Measurements from ENCODE around the gene PELO. TPM values are rescaled to one million over a fixed set of nuclear protein-coding genes. Genes with fewer than 3 reads are reported as not detected.

Gene PELO
- total RNA-seq, 5 donors from 2014 or later (not counting 1 experiment from before 2014, with no cell fraction given): 7.3 to 18.2 (median 13.8) TPM

- Histone ChIP-seq H3K36me3 (ENCODE audit: control insufficient read depth in 2 of 2, extremely low read depth in 1 of 2, insufficient read depth in 1 of 2, low read length in 1 of 2) (no peaks in the 10 kb centered on the region), H3K4me3 (ENCODE audit: control insufficient read depth in 1 of 2, extremely low read depth in 1 of 2, low read length in 1 of 2) (no peak overlapping the region), H3K27me3 (replicated peaks in 1 of 2; ENCODE audit: control insufficient read depth in 2 of 2, extremely low read depth in 1 of 2, insufficient read depth in 2 of 2, low read length in 1 of 2) (peaks cover 0 to 9% of the 10 kb centered on the region in 2 experiments), H3K9me3 (no peaks in the 10 kb centered on the region), H3K27ac (ENCODE audit: low read length) (no peak overlapping the region), H3K4me1 (ENCODE audit: control insufficient read depth in 1 of 2, extremely low read depth in 1 of 2, insufficient read depth in 2 of 2, low read length in 2 of 2) (peaks cover 14 to 17% of the 10 kb centered on the region in 2 experiments)
- Mint-ChIP-seq H3K4me1 (peaks cover 20 to 40% (median 29%) of the 10 kb centered on the region in 3 donors), H3K4me3 (peak overlapping the region in 2 of 3 donors; percentile 19 to 93), H3K27me3 (peaks cover 0 to 10% of the 10 kb centered on the region in 2 donors), H3K36me3 (no peaks in the 10 kb centered on the region), H3K9me3 (no peaks in the 10 kb centered on the region), H3K27ac (peak overlapping the region in 1 of 2 donors; percentile 9)
- WGBS (ENCODE audit: insufficient coverage): no CpG with 5 or more reads among the region's 4 CpGs
- no peak for DNase-seq
- ChIA-PET CTCF (interaction anchor here (0.6 to 1.9 kb wide), 4 partner anchors 13 to 131 kb away, joined by 3 to 13 read pairs (median 6); no protein-coding TSS in a partner anchor), POLR2A (no interaction called here)
- no peak for ATAC-seq (replicated peaks in 1 of 4)
These were observed 1.3 kb upstream of the PELO start for GRCh38 chr5:52786391-52786790.

GRCh38 chr5:52786949-52787599 lies 642 bp upstream of the PELO start:
- Mint-ChIP-seq H3K4me3 (peak overlapping the region; percentile 85 to 93 (median 87)), H3K9me3 (no peaks in the 10 kb centered on the region), H3K27ac (peak overlapping the region; percentile 71 to 81), H3K4me1 (peaks cover 20 to 40% (median 29%) of the 10 kb centered on the region in 3 donors), H3K36me3 (no peaks in the 10 kb centered on the region), H3K27me3 (peaks cover 0 to 10% of the 10 kb centered on the region in 2 donors)
- no peaks in the 10 kb centered on the region for H3K36me3 ChIP-seq (ENCODE audit: control insufficient read depth in 2 of 2, extremely low read depth in 1 of 2, insufficient read depth in 1 of 2, low read length in 1 of 2)
- H3K4me3 ChIP-seq (ENCODE audit: control insufficient read depth in 1 of 2, extremely low read depth in 1 of 2, low read length in 1 of 2): peak overlapping the region; percentile 74 to 96
- POLR2A ChIA-PET: interaction anchor here in 1 of 2 donors (1.0 kb wide), 1 partner anchor 13 kb away, joined by 4 read pairs; no protein-coding TSS in a partner anchor
- DNase-seq: peak in 33 of 35 experiments; percentile 9 to 68 (median 33)
- H3K4me1 ChIP-seq (ENCODE audit: control insufficient read depth in 1 of 2, extremely low read depth in 1 of 2, insufficient read depth in 2 of 2, low read length in 2 of 2): peaks cover 14 to 17% of the 10 kb centered on the region in 2 experiments
- CTCF ChIA-PET: interaction anchor here (0.6 to 1.9 kb wide), 15 partner anchors 8 to 131 kb away, joined by 3 to 13 read pairs (median 3); no protein-coding TSS in a partner anchor
- WGBS (ENCODE audit: insufficient coverage): 10% methylated on average over 5 of the region's 11 CpGs
- ATAC-seq (replicated peaks in 1 of 4): peak; percentile 56 to 75 (median 68)
- H3K9me3 ChIP-seq: no peaks in the 10 kb centered on the region
- no peak overlapping the region for H3K27ac ChIP-seq (ENCODE audit: low read length)
- H3K27me3 ChIP-seq (replicated peaks in 1 of 2; ENCODE audit: control insufficient read depth in 2 of 2, extremely low read depth in 1 of 2, insufficient read depth in 2 of 2, low read length in 1 of 2): peaks cover 0 to 9% of the 10 kb centered on the region in 2 experiments

- peaks cover 17 to 39% (median 25%) of the 10 kb centered on the region in 3 donors for H3K4me1 Mint-ChIP-seq
- no peak for DNase-seq
- 8% methylated on average over 2 of the region's 7 CpGs for WGBS (ENCODE audit: insufficient coverage)
- H3K36me3 Mint-ChIP-seq: no peaks in the 10 kb centered on the region
- H3K27ac ChIP-seq (ENCODE audit: low read length): no peak overlapping the region
- no peaks in the 10 kb centered on the region for H3K9me3 ChIP-seq
- ChIA-PET CTCF (interaction anchor here in 1 of 2 donors (0.7 to 1.7 kb wide), 6 partner anchors 13 to 127 kb away, joined by 3 to 6 read pairs (median 5); no protein-coding TSS in a partner anchor), POLR2A (no interaction called here)
- ATAC-seq (replicated peaks in 1 of 4): no peak
- H3K9me3 Mint-ChIP-seq: no peaks in the 10 kb centered on the region
- H3K4me1 ChIP-seq (ENCODE audit: control insufficient read depth in 1 of 2, extremely low read depth in 1 of 2, insufficient read depth in 2 of 2, low read length in 2 of 2): peaks cover 14 to 17% of the 10 kb centered on the region in 2 experiments
- H3K27me3 ChIP-seq (replicated peaks in 1 of 2; ENCODE audit: control insufficient read depth in 2 of 2, extremely low read depth in 1 of 2, insufficient read depth in 2 of 2, low read length in 1 of 2): peaks cover 0 to 9% of the 10 kb centered on the region in 2 experiments
- H3K27ac Mint-ChIP-seq: no peak overlapping the region
- no peaks in the 10 kb centered on the region for H3K36me3 ChIP-seq (ENCODE audit: control insufficient read depth in 2 of 2, extremely low read depth in 1 of 2, insufficient read depth in 1 of 2, low read length in 1 of 2)
- peak overlapping the region; percentile 65 to 93 (median 87) for H3K4me3 Mint-ChIP-seq
- peak overlapping the region; percentile 74 to 96 for H3K4me3 ChIP-seq (ENCODE audit: control insufficient read depth in 1 of 2, extremely low read depth in 1 of 2, low read length in 1 of 2)
- peaks cover 0 to 10% of the 10 kb centered on the region in 2 donors for H3K27me3 Mint-ChIP-seq
These were observed 747 bp downstream of the PELO start for GRCh38 chr5:52788505-52788821.

GRCh38 chr5:52789378-52789777 lies 1.7 kb downstream of the PELO start:
- Histone ChIP-seq H3K9me3 (no peaks in the 10 kb centered on the region), H3K27me3 (replicated peaks in 1 of 2; ENCODE audit: control insufficient read depth in 2 of 2, extremely low read depth in 1 of 2, insufficient read depth in 2 of 2, low read length in 1 of 2) (peaks cover 0 to 9% of the 10 kb centered on the region in 2 experiments), H3K27ac (ENCODE audit: low read length) (no peak overlapping the region), H3K36me3 (ENCODE audit: control insufficient read depth in 2 of 2, extremely low read depth in 1 of 2, insufficient read depth in 1 of 2, low read length in 1 of 2) (no peaks in the 10 kb centered on the region), H3K4me1 (ENCODE audit: control insufficient read depth in 1 of 2, extremely low read depth in 1 of 2, insufficient read depth in 2 of 2, low read length in 2 of 2) (peaks cover 14 to 17% of the 10 kb centered on the region in 2 experiments), H3K4me3 (ENCODE audit: control insufficient read depth in 1 of 2, extremely low read depth in 1 of 2, low read length in 1 of 2) (no peak overlapping the region)
- ATAC-seq (replicated peaks in 1 of 4) (no peak), DNase-seq (no peak)
- no peaks in the 10 kb centered on the region for H3K36me3 Mint-ChIP-seq
- no peak overlapping the region for H3K27ac Mint-ChIP-seq
- no peaks in the 10 kb centered on the region for H3K9me3 Mint-ChIP-seq
- CTCF ChIA-PET: interaction anchor here (0.6 to 1.5 kb wide), 5 partner anchors 10 to 135 kb away, joined by 3 to 6 read pairs (median 3); no protein-coding TSS in a partner anchor
- peak overlapping the region; percentile 65 to 93 (median 87) for H3K4me3 Mint-ChIP-seq
- H3K27me3 Mint-ChIP-seq: peaks cover 0 to 10% of the 10 kb centered on the region in 2 donors
- peaks cover 15 to 37% (median 25%) of the 10 kb centered on the region in 3 donors for H3K4me1 Mint-ChIP-seq
- WGBS (ENCODE audit: insufficient coverage): no CpG with 5 or more reads among the region's 1 CpG
- POLR2A ChIA-PET: no interaction called here

- peaks cover 15 to 37% (median 25%) of the 10 kb centered on the region in 3 donors for H3K4me1 Mint-ChIP-seq
- Histone ChIP-seq H3K9me3 (no peaks in the 10 kb centered on the region), H3K4me3 (ENCODE audit: control insufficient read depth in 1 of 2, extremely low read depth in 1 of 2, low read length in 1 of 2) (no peak overlapping the region), H3K27me3 (replicated peaks in 1 of 2; ENCODE audit: control insufficient read depth in 2 of 2, extremely low read depth in 1 of 2, insufficient read depth in 2 of 2, low read length in 1 of 2) (peaks cover 0 to 9% of the 10 kb centered on the region in 2 experiments), H3K36me3 (ENCODE audit: control insufficient read depth in 2 of 2, extremely low read depth in 1 of 2, insufficient read depth in 1 of 2, low read length in 1 of 2) (no peaks in the 10 kb centered on the region), H3K4me1 (ENCODE audit: control insufficient read depth in 1 of 2, extremely low read depth in 1 of 2, insufficient read depth in 2 of 2, low read length in 2 of 2) (peaks cover 14 to 17% of the 10 kb centered on the region in 2 experiments), H3K27ac (ENCODE audit: low read length) (no peak overlapping the region)
- H3K27me3 Mint-ChIP-seq: peaks cover 0 to 8% of the 10 kb centered on the region in 2 donors
- POLR2A ChIA-PET: interaction anchor here in 1 of 2 donors (0.8 kb wide), 1 partner anchor 10 kb away, joined by 3 read pairs; no protein-coding TSS in a partner anchor
- ATAC-seq (replicated peaks in 1 of 4): no peak
- 100% methylated on average over 1 of the region's 2 CpGs for WGBS (ENCODE audit: insufficient coverage)
- CTCF ChIA-PET: interaction anchor here in 1 of 2 donors (1.1 to 1.5 kb wide), 4 partner anchors 10 to 135 kb away, joined by 3 to 6 read pairs (median 4); no protein-coding TSS in a partner anchor
- H3K4me3 Mint-ChIP-seq: peak overlapping the region in 2 of 3 donors; percentile 65 to 87
- H3K36me3 Mint-ChIP-seq: no peaks in the 10 kb centered on the region
- H3K9me3 Mint-ChIP-seq: no peaks in the 10 kb centered on the region
- no peak overlapping the region for H3K27ac Mint-ChIP-seq
- no peak for DNase-seq
These were observed 2.1 kb downstream of the PELO start for GRCh38 chr5:52789851-52790250.

GRCh38 chr5:52791366-52791765 lies 3.6 kb downstream of the PELO start:
- ATAC-seq (replicated peaks in 1 of 4) (no peak), DNase-seq (no peak)
- Mint-ChIP-seq H3K4me1 (peaks cover 15 to 35% (median 23%) of the 10 kb centered on the region in 3 donors), H3K36me3 (no peaks in the 10 kb centered on the region), H3K27me3 (peaks cover 0 to 2% of the 10 kb centered on the region in 2 donors), H3K4me3 (no peak overlapping the region), H3K27ac (no peak overlapping the region), H3K9me3 (no peaks in the 10 kb centered on the region)
- Histone ChIP-seq H3K4me1 (ENCODE audit: control insufficient read depth in 1 of 2, extremely low read depth in 1 of 2, insufficient read depth in 2 of 2, low read length in 2 of 2) (peaks cover 13 to 17% of the 10 kb centered on the region in 2 experiments), H3K4me3 (ENCODE audit: control insufficient read depth in 1 of 2, extremely low read depth in 1 of 2, low read length in 1 of 2) (no peak overlapping the region), H3K27me3 (replicated peaks in 1 of 2; ENCODE audit: control insufficient read depth in 2 of 2, extremely low read depth in 1 of 2, insufficient read depth in 2 of 2, low read length in 1 of 2) (peaks cover 0 to 9% of the 10 kb centered on the region in 2 experiments), H3K9me3 (no peaks in the 10 kb centered on the region), H3K27ac (ENCODE audit: low read length) (no peak overlapping the region), H3K36me3 (ENCODE audit: control insufficient read depth in 2 of 2, extremely low read depth in 1 of 2, insufficient read depth in 1 of 2, low read length in 1 of 2) (no peaks in the 10 kb centered on the region)
- WGBS (ENCODE audit: insufficient coverage): no CpG with 5 or more reads among the region's 1 CpG
- ChIA-PET CTCF (no interaction called here), POLR2A (no interaction called here)

Data from T-cell (primary cell).